ENCODE measurements around the gene ZNF205.

The ZNF205 gene

DNA sequence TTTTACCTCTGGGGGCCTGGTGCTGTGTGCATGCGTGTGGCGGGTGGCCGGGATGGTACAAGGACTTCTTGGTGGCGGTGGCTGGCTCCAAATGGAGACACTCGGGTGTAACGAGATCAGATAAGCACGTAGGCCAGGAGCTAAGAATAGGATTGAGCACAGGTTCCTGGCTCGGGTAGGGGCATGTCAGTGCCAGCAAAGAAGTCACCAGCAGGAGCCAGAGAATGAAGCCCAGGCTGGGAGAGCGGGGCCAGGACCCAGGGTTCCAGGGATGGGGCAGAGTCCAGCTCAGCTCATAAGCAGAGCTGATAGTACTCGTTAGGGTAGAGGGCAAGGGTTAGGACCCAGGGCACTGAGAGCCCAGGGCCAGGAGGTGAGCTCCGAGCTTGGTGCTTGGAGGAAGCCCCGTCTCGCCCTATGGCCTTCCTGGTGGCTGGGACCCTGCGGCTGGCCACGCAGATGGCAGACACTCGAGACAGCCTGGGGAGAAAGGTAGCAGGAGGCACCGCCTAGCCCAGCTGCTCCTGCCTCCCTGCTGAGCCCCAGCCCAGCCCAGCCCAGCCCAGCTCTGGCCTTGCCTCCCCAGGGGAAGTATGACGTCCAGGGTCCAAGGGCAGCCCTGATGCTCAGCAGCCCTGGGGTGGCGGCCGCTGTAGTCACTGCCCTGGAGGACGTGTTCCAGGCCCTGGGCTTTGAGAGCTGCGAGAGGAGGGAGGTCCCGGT, 31.4 kb downstream of the ZNF205 start:
- Histone ChIP-seq H3K4me1 (peaks cover 0 to 27% (median 17%) of the 10 kb centered on the region in 10 experiments; a peak in 17 of 20 replicates), H3K27me3 (peaks cover 0 to 15% (median 5%) of the 10 kb centered on the region in 11 experiments; a peak in 13 of 22 replicates), H3K9ac (peak overlapping the region in 6 of 11 experiments; percentile 24 to 57 (median 40); a peak in 5 of 22 replicates), H3K36me3 (peaks cover 19 to 44% (median 38%) of the 10 kb centered on the region in 11 experiments; a peak in 20 of 22 replicates), H3K27ac (0 out of 22 replicates have a peak overlapping the region, but pooled peaks of 1 of the 11 experiments have one; percentile 35), H4K20me1 (peaks cover 0 to 47% (median under 1%) of the 10 kb centered on the region in 11 experiments; a peak in 5 of 22 replicates), H3K4me2 (peak overlapping the region in 9 of 11 experiments; percentile 17 to 81 (median 61); a peak in 15 of 22 replicates), H3K4me3 (no peak overlapping the region), H3K9me3 (replicated peaks in 1 of 11) (no peaks in the 10 kb centered on the region)
- TF ChIP-seq Cebpa-rat (IDR thresholded peaks at IDR 0.05) = no peak

DNA sequence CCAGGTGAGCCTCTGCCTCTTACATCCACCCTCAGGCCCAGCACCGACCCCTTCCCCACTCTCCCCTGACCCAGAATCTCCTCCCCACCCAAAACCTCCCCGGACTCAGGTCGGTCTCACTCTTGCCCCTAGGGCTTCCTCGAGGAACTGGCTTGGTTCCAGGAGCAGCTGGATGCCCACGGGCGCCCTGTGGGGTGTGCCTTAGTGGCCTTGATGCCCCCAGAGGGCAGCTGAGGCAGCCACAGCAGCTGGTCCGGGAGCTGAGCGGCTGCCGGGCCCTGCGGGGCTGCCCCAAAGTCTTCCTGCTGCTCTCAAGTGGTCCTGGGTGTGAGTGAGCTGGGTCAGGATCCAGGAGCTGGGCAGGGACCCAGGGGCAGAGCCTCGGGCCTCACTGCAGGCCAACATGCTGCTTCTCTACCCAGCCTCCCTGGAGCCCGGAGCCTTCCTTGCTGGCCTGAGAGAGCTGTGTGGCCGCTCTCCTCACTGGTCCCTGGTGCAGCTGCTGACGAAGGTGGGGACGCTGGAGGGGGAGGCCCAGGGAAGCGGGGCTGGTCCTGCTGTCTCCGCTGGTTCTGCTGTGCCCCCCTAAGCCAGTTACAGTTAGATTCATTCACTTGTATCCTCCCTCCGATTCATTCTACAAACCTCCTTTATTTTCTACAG, 32.1 kb downstream of the ZNF205 start:
- Histone ChIP-seq H3K4me1 (peaks cover 0 to 28% (median 19%) of the 10 kb centered on the region in 10 experiments; a peak in 17 of 20 replicates), H3K4me2 (peak overlapping the region in 9 of 11 experiments; percentile 17 to 81 (median 61); a peak in 15 of 22 replicates), H3K9ac (peak overlapping the region in 8 of 11 experiments; percentile 15 to 65 (median 40); a peak in 8 of 22 replicates), H3K9me3 (replicated peaks in 1 of 11) (no peaks in the 10 kb centered on the region), H3K27ac (peak overlapping the region in 1 of 11 experiments; percentile 35; a peak in 1 of 22 replicates), H3K27me3 (peaks cover 0 to 22% (median 11%) of the 10 kb centered on the region in 11 experiments; a peak in 17 of 22 replicates), H4K20me1 (peaks cover 0 to 41% (median 0%) of the 10 kb centered on the region in 11 experiments; a peak in 4 of 22 replicates), H3K36me3 (peaks cover 14 to 37% (median 33%) of the 10 kb centered on the region in 11 experiments; a peak in 20 of 22 replicates), H3K4me3 (no peak overlapping the region)
- no peak for TF ChIP-seq Cebpa-rat (IDR thresholded peaks at IDR 0.05)

DNA sequence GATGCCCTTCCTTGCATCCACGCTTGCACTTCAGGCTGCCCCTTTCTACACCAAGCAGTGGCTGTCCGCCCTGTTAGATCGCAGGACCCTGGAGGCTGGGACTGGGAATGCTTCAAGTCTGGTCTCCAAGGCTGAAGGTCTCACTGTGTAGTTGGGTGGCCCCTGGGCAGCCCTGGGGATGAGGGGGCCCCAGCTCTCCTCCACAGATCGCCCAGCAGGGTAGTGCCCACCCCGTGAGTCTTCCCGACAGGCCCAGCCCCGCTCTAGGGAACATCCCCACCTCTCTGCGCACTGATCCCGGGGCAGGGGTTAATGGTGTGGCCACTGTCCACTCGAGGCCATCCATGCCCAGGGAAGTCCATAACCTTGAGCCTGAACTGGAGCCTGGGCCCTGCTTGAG, 32.8 kb downstream of the ZNF205 start:
- peaks cover 0 to 35% (median 26%) of the 10 kb centered on the region in 10 experiments; a peak in 17 of 20 replicates for H3K4me1 ChIP-seq
- H3K4me3 ChIP-seq = no peak overlapping the region
- H3K36me3 ChIP-seq = peaks cover 14 to 31% (median 29%) of the 10 kb centered on the region in 11 experiments; a peak in 20 of 22 replicates
- peak overlapping the region in 3 of 11 experiments; percentile 4 to 65 (median 30); a peak in 1 of 22 replicates for H3K9ac ChIP-seq
- no peak overlapping the region for H3K27ac ChIP-seq
- H3K4me2 ChIP-seq = peak overlapping the region in 4 of 11 experiments; percentile 59 to 72 (median 65); a peak in 4 of 22 replicates
- H4K20me1 ChIP-seq = peaks cover 0 to 41% (median 0%) of the 10 kb centered on the region in 11 experiments; a peak in 4 of 22 replicates
- peaks cover 0 to 28% (median 12%) of the 10 kb centered on the region in 11 experiments; a peak in 17 of 22 replicates for H3K27me3 ChIP-seq
- no peak for TF ChIP-seq Cebpa-rat (IDR thresholded peaks at IDR 0.05)
- H3K9me3 ChIP-seq (replicated peaks in 1 of 11) = no peaks in the 10 kb centered on the region

DNA sequence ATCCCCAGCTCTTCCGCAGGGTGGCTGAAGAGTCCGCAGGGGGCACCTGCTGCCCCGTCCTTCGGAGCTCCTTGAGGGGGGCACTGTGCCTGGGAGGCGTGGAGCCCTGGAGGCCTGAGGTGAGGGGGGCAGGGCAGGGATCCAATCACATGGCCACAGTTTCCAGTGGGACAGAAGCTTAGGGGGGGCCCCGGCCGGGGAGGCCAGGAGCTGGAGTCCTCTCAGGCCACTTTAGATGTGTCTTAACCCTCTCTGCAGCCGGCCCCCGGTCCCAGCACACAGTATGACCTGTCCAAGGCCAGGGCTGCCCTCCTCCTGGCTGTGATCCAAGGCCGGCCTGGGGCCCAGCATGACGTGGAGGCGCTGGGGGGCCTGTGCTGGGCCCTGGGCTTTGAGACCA, 33.3 kb downstream of the ZNF205 start:
- Histone ChIP-seq H3K9ac (no peak overlapping the region), H3K4me2 (no peak overlapping the region), H3K4me3 (no peak overlapping the region), H4K20me1 (peaks cover 0 to 41% (median 0%) of the 10 kb centered on the region in 11 experiments; a peak in 5 of 22 replicates), H3K9me3 (replicated peaks in 1 of 11) (no peaks in the 10 kb centered on the region), H3K4me1 (peaks cover 0 to 35% (median 27%) of the 10 kb centered on the region in 10 experiments; a peak in 17 of 20 replicates), H3K36me3 (peaks cover 14 to 26% (median 24%) of the 10 kb centered on the region in 11 experiments; a peak in 20 of 22 replicates), H3K27me3 (peaks cover 0 to 29% (median 14%) of the 10 kb centered on the region in 11 experiments; a peak in 19 of 22 replicates), H3K27ac (no peak overlapping the region)
- TF ChIP-seq Cebpa-rat (IDR thresholded peaks at IDR 0.05) = no peak

DNA sequence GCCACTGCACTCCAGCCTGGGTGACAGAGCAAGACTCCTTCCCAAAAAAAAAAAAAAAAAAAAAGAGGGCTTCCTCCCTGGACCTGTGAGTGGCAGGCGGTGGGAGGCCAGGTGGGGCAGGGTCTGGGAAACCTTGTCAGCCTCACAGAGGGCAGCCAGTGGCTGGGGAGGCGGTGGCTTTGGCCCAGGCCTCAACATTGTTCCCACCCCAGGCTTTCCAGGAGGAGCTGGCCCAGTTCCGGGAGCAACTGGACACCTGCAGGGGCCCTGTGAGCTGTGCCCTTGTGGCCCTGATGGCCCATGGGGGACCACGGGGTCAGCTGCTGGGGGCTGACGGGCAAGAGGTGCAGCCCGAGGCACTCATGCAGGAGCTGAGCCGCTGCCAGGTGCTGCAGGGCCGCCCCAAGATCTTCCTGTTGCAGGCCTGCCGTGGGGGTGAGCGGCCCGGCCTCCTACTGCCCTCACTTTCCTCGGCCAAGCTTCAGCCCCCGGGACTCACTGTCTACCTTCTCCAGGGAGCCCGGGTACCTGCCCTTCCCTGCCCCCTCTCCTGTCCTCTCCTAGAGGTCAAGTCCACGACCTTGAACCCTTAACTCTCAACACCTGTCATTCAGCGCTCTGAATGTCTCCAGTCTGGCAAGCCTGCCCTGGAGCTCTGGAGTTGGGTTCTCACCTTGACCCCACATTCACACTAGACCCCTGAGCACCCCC, 34.8 kb downstream of the ZNF205 start:
- Histone ChIP-seq H3K4me1 (peaks cover 8 to 43% (median 40%) of the 10 kb centered on the region in 10 experiments), H3K36me3 (peaks cover 1 to 11% (median 9%) of the 10 kb centered on the region in 11 experiments; a peak in 15 of 22 replicates), H3K27ac (no peak overlapping the region), H3K4me2 (no peak overlapping the region), H3K9me3 (replicated peaks in 1 of 11) (no peaks in the 10 kb centered on the region), H3K4me3 (no peak overlapping the region), H4K20me1 (peaks cover 0 to 29% (median 0%) of the 10 kb centered on the region in 11 experiments; a peak in 5 of 22 replicates), H3K9ac (no peak overlapping the region), H3K27me3 (peaks cover 0 to 45% (median 30%) of the 10 kb centered on the region in 11 experiments; a peak in 19 of 22 replicates)
- TF ChIP-seq Cebpa-rat (IDR thresholded peaks at IDR 0.05) = no peak

DNA sequence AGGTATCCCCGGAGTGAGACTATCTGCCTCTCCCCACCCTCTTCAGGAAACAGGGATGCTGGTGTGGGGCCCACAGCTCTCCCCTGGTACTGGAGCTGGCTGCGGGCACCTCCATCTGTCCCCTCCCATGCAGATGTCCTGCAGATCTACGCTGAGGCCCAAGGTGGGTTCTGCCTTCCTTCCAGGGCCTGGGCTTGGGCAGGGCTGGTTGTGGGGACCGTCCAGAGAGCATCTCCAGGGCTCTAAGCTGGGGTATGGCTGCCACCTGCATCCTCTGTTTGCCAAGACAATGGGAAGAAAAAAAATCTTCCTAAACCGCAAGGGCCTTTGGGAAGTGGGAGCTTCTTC, 35.3 kb downstream of the ZNF205 start:
- Histone ChIP-seq H3K27me3 (peaks cover 0 to 50% (median 35%) of the 10 kb centered on the region in 11 experiments; a peak in 19 of 22 replicates), H3K4me1 (peaks cover 8 to 47% (median 41%) of the 10 kb centered on the region in 10 experiments), H3K4me2 (no peak overlapping the region), H3K36me3 (peaks cover 0 to 6% (median 3%) of the 10 kb centered on the region in 11 experiments; a peak in 11 of 22 replicates), H3K9ac (no peak overlapping the region), H3K4me3 (no peak overlapping the region), H3K9me3 (replicated peaks in 1 of 11) (no peaks in the 10 kb centered on the region), H4K20me1 (peaks cover 0 to 25% (median 0%) of the 10 kb centered on the region in 11 experiments; a peak in 5 of 22 replicates), H3K27ac (no peak overlapping the region)
- no peak for TF ChIP-seq Cebpa-rat (IDR thresholded peaks at IDR 0.05)

DNA sequence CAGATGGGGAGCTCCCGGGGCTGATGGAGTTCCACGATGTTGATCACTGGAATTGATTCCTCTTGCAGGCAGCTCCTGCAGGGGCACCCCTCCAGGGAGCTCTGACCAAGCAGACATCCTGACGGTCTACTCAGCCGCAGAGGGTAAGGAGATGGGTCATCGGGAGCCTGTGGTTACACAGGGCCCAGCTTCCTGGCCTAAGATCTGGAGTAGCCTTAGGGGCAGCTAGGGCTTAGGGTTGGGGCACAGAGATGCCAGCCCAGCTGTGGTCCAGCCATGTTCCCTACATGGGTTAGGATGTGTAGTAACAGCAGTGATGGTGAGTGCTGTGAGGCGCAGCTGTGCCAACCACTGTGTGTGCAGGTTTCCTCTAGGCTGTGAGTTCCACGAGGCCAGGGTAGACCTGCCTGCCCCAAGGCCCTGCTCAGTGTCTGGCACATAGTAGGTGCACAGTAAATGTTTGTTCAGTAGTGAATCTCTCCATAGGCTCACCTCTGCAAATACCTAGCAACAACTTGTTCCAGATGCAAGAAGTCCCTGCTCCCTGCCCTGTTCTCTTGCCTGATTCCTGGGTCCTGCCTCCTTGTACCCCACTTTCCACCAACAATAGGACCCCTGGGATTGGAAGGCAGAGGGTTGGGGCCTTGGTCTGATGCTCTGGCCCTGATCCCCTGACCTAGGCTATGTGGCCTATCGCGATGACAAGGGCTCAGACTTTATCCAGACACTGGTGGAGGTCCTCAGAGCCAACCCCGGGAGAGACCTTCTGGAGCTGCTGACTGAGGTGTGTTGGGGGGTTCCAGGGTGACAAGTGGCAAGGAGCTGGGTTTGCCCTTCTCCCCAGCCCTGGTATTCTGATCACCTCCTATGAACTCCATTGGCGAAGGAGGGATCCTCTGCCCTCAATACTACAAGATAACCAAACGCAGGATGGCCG, 36.1 kb downstream of the ZNF205 start:
- Histone ChIP-seq H3K4me3 (no peak overlapping the region), H3K4me2 (peak overlapping the region; percentile 94 to 100 (median 97); a peak in 20 of 22 replicates), H3K9me3 (replicated peaks in 1 of 11) (no peaks in the 10 kb centered on the region), H3K36me3 (no peaks in the 10 kb centered on the region), H4K20me1 (peaks cover 0 to 17% (median 0%) of the 10 kb centered on the region in 11 experiments; a peak in 5 of 22 replicates), H3K4me1 (peaks cover 8 to 46% (median 38%) of the 10 kb centered on the region in 10 experiments), H3K27me3 (peaks cover 0 to 58% (median 43%) of the 10 kb centered on the region in 11 experiments; a peak in 19 of 22 replicates), H3K9ac (peak overlapping the region in 3 of 11 experiments; percentile 80 to 83 (median 82); a peak in 3 of 22 replicates), H3K27ac (no peak overlapping the region)
- TF ChIP-seq Cebpa-rat (IDR thresholded peaks at IDR 0.05) = no peak
